Vagina (tissue), 2 donors: ENCODE results near the gene PARD6G. TPM values are rescaled to one million over a fixed set of nuclear protein-coding genes. Genes with fewer than 3 reads are reported as not detected.

Experiments used
- DNase-seq, 2 donors: peaks; one replicate each; pipeline ENCODE4 v3.0.0-alpha.2; 2017; ENCODE audit errors: extremely low spot score in 2 of 2
- H3K27ac ChIP-seq: fragments of 200-600 bp; sonication (generic); one replicate; pipeline ENCODE4 v1.5.1; 2019
- H3K27me3 ChIP-seq: fragments of 200-600 bp; sonication (generic); one replicate; pipeline ENCODE4 v1.5.1; 2019
- H3K36me3 ChIP-seq, 2 donors: fragments of 200-600 bp; sonication (generic); one replicate each; pipeline ENCODE4 v1.5.1; 2017 to 2019
- H3K4me1 ChIP-seq: fragments of 200-600 bp; sonication (generic); one replicate; pipeline ENCODE4 v1.5.1; 2019
- H3K4me3 ChIP-seq, 2 donors: fragments of 200-600 bp; sonication (generic); 1 replicate in 1 of 2; 2 replicates in 1 of 2; pipeline ENCODE4 v1.5.1; 2016 to 2019
- H3K9me3 ChIP-seq: fragments of 200-600 bp; sonication (generic); one replicate; pipeline ENCODE4 v1.5.1; 2019
- CTCF ChIP-seq, 3 experiments: fragments of 450-650 bp in 2 of 3; fragments of 200-600 bp in 1 of 3; sonication (generic) in 1 of 3; IDR thresholded peaks; one replicate each; pipeline ENCODE4 v1.5.1; 2017 to 2019; ENCODE audit warnings: antibody characterized with exemption in 3 of 3, mild to moderate bottlenecking in 2 of 3, moderate library complexity in 2 of 3
- POLR2A ChIP-seq, 2 donors: fragments of 450-650 bp; IDR thresholded peaks; one replicate each; pipeline ENCODE4 v1.6.1; 2017; ENCODE audit warnings: antibody characterized with exemption in 2 of 2, mild to moderate bottlenecking in 2 of 2, moderate library complexity in 2 of 2
- POLR2AphosphoS5 ChIP-seq, 2 donors: sonication (generic); formaldehyde crosslinking; IDR thresholded peaks; one replicate each; pipeline ENCODE4 v1.9.0; 2017; ENCODE audit warnings: antibody characterized with exemption in 2 of 2, mild to moderate bottlenecking in 2 of 2, low read depth in 1 of 2; ENCODE audit not compliant: insufficient read depth in 1 of 2
- intact Hi-C: fragments of 100-400 bp; cut with DNase I; formaldehyde crosslinking; loops from one replicate; pipeline ENCODE4 v1.15.1; 2023
- total RNA-seq: library from RNA; depleted of rRNA; stranded (reverse); fragments of >200 nt; gene quantifications from one replicate; pipeline ENCODE4 v1.2.3, GENCODE V29; 2016

The PARD6G gene
- total RNA-seq, 1 donor from 2014 or later = 32.7 TPM

- Histone ChIP-seq H3K27ac (peak overlapping the region; percentile 27), H3K36me3 (no peaks in the 10 kb centered on the region), H3K27me3 (no peaks in the 10 kb centered on the region), H3K4me1 (peaks cover 54% of the 10 kb centered on the region), H3K9me3 (no peaks in the 10 kb centered on the region), H3K4me3 (no peak overlapping the region)
- TF ChIP-seq POLR2A (IDR thresholded peaks at IDR 0.05) (no peak), POLR2AphosphoS5 (IDR thresholded peaks at IDR 0.05; ENCODE audit: insufficient read depth in 1 of 2, low read depth in 1 of 2) (no peak), CTCF (IDR thresholded peaks at IDR 0.05) (no peak)
- intact Hi-C loops = no loop called here
- DNase-seq = no peak
Measured at GRCh38 chr18:80180778-80181564, 66.3 kb downstream of the PARD6G start.

- intact Hi-C loops = no loop called here
- TF ChIP-seq CTCF (IDR thresholded peaks at IDR 0.05) (no peak), POLR2AphosphoS5 (IDR thresholded peaks at IDR 0.05; ENCODE audit: insufficient read depth in 1 of 2, low read depth in 1 of 2) (peak in 1 of 2 donors; percentile 7)
- H3K27me3 ChIP-seq = no peaks in the 10 kb centered on the region
- DNase-seq = no peak
- peaks cover 61% of the 10 kb centered on the region for H3K4me1 ChIP-seq
- no peak overlapping the region for H3K4me3 ChIP-seq
- peak overlapping the region; percentile 27 for H3K27ac ChIP-seq
- no peaks in the 10 kb centered on the region for H3K9me3 ChIP-seq
- no peaks in the 10 kb centered on the region for H3K36me3 ChIP-seq
Measured at GRCh38 chr18:80179857-80180558, 67.3 kb downstream of the PARD6G start.

GRCh38 chr18:80178935-80179818 is 68.1 kb downstream of the PARD6G start:
- intact Hi-C loops = no loop called here
- peak overlapping the region; percentile 43 for H3K27ac ChIP-seq
- H3K27me3 ChIP-seq = no peaks in the 10 kb centered on the region
- H3K4me1 ChIP-seq = peaks cover 64% of the 10 kb centered on the region
- TF ChIP-seq POLR2A (IDR thresholded peaks at IDR 0.05) (no peak), CTCF (IDR thresholded peaks at IDR 0.05) (no peak), POLR2AphosphoS5 (IDR thresholded peaks at IDR 0.05; ENCODE audit: insufficient read depth in 1 of 2, low read depth in 1 of 2) (no peak)
- no peak overlapping the region for H3K4me3 ChIP-seq
- no peak for DNase-seq
- no peaks in the 10 kb centered on the region for H3K9me3 ChIP-seq
- H3K36me3 ChIP-seq = no peaks in the 10 kb centered on the region

- H3K27ac ChIP-seq = no peak overlapping the region
- H3K4me1 ChIP-seq = peaks cover 58% of the 10 kb centered on the region
- TF ChIP-seq POLR2AphosphoS5 (IDR thresholded peaks at IDR 0.05; ENCODE audit: insufficient read depth in 1 of 2, low read depth in 1 of 2) (no peak), POLR2A (IDR thresholded peaks at IDR 0.05) (no peak), CTCF (IDR thresholded peaks at IDR 0.05) (no peak)
- no peak overlapping the region for H3K4me3 ChIP-seq
- intact Hi-C loops = no loop called here
- DNase-seq = no peak
- no peaks in the 10 kb centered on the region for H3K27me3 ChIP-seq
- no peaks in the 10 kb centered on the region for H3K36me3 ChIP-seq
- H3K9me3 ChIP-seq = no peaks in the 10 kb centered on the region
Measured at GRCh38 chr18:80177128-80177527, 70.2 kb downstream of the PARD6G start.
